ENCODE results near the gene TMEM69.
"Not testable (repeated sequence)": the region's sequence is repeated elsewhere in the genome, so short reads cannot be mapped to it uniquely, and the experiment has no call there.

The TMEM69 gene

GRCh38 chr1:45721207-45721606 is 33.2 kb downstream of the TMEM69 start:
- no peak for TF ChIP-seq ZFX (IDR thresholded peaks at IDR 0.05; ENCODE audit: borderline replicate concordance)
- TF ChIP-seq CTCF (IDR thresholded peaks at IDR 0.05) = no peak

DNA sequence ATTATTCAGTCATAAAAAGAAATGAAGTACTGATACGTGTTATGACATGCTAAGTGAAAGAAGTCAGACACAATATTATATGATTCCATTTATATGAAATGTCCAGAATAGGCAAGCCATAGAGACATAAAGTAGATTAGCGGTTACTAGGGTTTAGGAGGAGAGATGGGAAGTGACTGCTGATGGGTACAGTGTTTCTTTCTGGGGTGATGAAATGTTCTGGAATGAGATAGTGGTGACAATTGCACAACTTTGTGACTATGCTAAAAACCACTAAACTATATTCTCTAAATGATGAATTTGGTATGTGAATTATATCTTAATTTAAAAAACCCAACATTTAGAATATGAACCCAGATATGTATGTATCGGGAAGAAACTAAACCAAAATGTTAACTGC is 34.8 kb downstream of the TMEM69 start:
- TF ChIP-seq ZFX (IDR thresholded peaks at IDR 0.05; ENCODE audit: borderline replicate concordance) = no peak
- H3K27ac ChIP-seq = no peak overlapping the region

More at GRCh38 chr1:45721207-45721606, 33.2 kb downstream of the TMEM69 start:
- no peak overlapping the region for H3K27ac ChIP-seq

DNA sequence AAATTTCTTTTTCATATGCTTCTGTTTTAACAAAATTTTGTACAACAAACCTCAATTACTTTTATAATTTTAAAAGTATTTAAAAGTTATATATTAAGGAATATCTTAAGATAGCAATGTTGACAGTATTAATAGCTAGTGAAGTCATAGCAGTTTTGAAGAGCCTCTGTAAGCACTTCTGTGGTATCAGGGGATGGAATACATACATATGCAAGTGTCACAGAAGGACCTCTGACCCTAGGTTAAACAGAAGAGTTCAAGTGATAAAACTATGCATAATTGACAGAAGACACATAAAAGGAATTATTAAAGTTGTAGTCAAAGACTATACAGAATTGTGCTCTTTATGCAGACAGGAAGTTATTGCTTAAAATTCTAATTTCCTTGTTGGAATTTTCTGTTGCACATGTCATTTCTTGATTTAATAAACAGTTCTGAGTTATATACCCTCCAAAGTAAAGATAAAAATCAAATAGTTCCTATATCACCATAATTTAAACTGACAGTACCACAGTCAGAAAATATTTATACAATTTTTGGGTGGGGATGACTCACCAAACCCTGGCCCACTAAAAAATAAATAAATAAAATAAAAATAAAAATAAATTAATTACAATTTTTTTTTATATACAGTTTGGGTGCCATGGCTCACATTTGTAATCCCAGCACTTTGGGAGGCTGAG is 35.4 kb downstream of the TMEM69 start:
- TF ChIP-seq ZFX (IDR thresholded peaks at IDR 0.05; ENCODE audit: borderline replicate concordance) (no peak), CTCF (IDR thresholded peaks at IDR 0.05) (no peak)
- no peak overlapping the region for H3K27ac ChIP-seq

DNA sequence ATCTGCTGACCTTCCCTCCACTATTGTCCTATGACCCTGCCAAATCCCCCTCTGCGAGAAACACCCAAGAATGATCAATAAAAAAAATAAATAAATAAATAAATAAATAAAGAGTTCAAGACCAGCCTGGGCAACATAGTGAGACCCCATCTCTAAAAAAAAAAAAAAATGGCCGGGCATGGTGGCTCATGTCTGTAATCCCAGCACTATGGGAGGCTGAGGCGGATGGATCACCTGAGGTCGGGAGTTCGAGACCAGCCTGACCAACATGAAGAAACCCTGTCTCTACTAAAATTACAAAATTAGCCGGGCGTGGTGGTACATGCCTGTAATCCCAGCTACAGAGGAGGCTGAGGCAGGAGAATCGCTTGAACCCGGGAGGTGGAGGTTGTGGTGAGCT is 38.0 kb downstream of the TMEM69 start:
- not testable (repeated sequence) for H3K27ac ChIP-seq

DNA sequence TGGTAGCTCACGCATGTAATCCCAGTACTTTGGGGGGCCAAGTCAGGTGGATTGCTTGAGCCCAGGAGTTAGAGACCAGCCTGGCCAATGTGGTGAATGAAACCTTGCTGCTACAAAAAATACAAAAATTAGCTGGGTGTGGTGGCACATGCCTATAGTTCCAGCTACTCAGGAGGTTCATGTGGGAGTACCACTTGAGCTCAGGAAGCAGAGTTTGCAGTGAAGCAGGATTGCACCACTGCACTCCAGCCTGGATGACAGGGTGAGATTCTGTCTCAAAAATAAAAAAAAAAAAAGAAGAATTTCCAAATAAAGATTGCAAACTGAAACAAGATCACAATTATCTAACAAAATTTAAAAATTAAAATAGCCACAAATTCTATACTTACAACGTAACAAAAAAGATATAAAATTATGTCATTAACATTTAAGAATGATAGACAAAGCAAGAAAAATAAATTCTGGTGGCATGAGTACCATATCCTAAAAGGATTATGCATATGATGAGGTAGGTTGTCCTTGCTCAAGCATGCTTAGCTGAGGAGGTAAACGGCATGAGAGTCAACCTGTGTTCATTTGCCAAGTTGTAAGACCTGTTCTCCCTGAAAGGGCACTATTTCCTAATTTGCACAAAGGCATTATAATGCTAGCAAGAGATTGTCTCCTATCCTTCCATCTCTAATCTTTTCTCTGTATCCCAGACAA is 42.2 kb downstream of the TMEM69 start:
- TF ChIP-seq CTCF (IDR thresholded peaks at IDR 0.05) (no peak), ZFX (IDR thresholded peaks at IDR 0.05; ENCODE audit: borderline replicate concordance) (no peak)
- peak overlapping the region; percentile 40 for H3K27ac ChIP-seq

DNA sequence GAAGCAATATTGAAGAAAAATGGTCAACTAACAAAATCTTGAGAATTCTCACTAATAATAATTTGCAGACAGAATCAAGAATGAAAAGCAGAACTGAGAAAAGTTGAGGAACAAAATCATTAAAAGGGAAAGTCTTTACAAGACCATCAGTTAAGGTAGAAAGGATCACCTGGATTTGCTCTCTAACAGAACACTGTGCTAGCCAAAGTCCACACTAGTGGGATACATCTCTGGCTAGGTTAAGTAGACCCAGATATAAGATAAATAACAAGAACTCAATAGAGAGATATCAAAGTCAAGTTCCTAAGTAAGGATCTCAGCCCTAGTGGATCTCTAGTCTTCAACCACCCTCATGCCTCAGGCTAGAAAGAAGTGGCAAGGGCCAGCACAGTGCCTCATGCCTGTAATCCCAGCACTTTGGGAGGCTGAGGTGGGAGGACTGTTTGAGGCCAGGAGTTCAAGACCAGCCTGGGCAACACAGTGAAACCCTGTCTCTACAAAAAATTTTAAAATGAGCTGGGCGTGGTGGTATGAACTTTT is 42.9 kb downstream of the TMEM69 start:
- peak overlapping the region; percentile 40 for H3K27ac ChIP-seq
- TF ChIP-seq ZFX (IDR thresholded peaks at IDR 0.05; ENCODE audit: borderline replicate concordance) (no peak), CTCF (IDR thresholded peaks at IDR 0.05) (no peak)

- H3K27ac ChIP-seq = no peak overlapping the region
- TF ChIP-seq CTCF (IDR thresholded peaks at IDR 0.05) (no peak), ZFX (IDR thresholded peaks at IDR 0.05; ENCODE audit: borderline replicate concordance) (no peak)
Measured at GRCh38 chr1:45739137-45739536, 51.2 kb downstream of the TMEM69 start.

- not testable (repeated sequence) for H3K27ac ChIP-seq
Measured at GRCh38 chr1:45739641-45740156, 51.7 kb downstream of the TMEM69 start.
